Peyer's patch (tissue), 4 donors: ENCODE data around the gene DGKE. TPM values are rescaled to one million over a fixed set of nuclear protein-coding genes. Genes with fewer than 3 reads are reported as not detected.

Source experiments
- DNase-seq, 3 donors: peaks; one replicate each; pipeline ENCODE4 v3.0.0-alpha.2; 2017 to 2019
- H3K27ac ChIP-seq, 4 donors: fragments of 200-600 bp; sonication (generic); one replicate each; pipeline ENCODE4 v1.5.1; 2016 to 2019
- H3K27me3 ChIP-seq, 2 donors: fragments of 200-600 bp; sonication (generic); one replicate each; pipeline ENCODE4 v1.5.1; 2019
- H3K36me3 ChIP-seq, 3 donors: fragments of 200-600 bp; sonication (generic); one replicate each; pipeline ENCODE4 v1.5.1; 2016 to 2019
- H3K4me1 ChIP-seq, 4 donors: fragments of 200-600 bp; sonication (generic); one replicate each; pipeline ENCODE4 v1.5.1; 2016 to 2019
- H3K4me3 ChIP-seq, 4 donors: fragments of 200-600 bp; sonication (generic); 1 replicate in 3 of 4; 2 replicates in 1 of 4; pipeline ENCODE4 v1.5.1; 2016 to 2019; ENCODE audit warnings: mild to moderate bottlenecking in 1 of 4
- H3K9me3 ChIP-seq, 4 donors: fragments of 200-600 bp; sonication (generic); one replicate each; pipeline ENCODE4 v1.5.1; 2016 to 2019; ENCODE audit warnings: mild to moderate bottlenecking in 1 of 4
- CTCF ChIP-seq, 6 experiments: fragments of 450-650 bp in 4 of 6; fragments of 200-600 bp in 2 of 6; sonication (generic) in 1 of 6; IDR thresholded peaks; one replicate each; pipeline ENCODE4 v1.5.1; 2017 to 2019; ENCODE audit warnings: antibody characterized with exemption in 6 of 6, mild to moderate bottlenecking in 3 of 6, moderate library complexity in 1 of 6
- POLR2A ChIP-seq, 2 donors: fragments of 450-650 bp; IDR thresholded peaks; one replicate each; pipeline ENCODE4 v1.5.1; 2017; ENCODE audit warnings: antibody characterized with exemption in 2 of 2, mild to moderate bottlenecking in 2 of 2, moderate library complexity in 2 of 2
- total RNA-seq, 4 donors: library from RNA; depleted of rRNA; stranded (reverse); fragments of >200 nt; gene quantifications; one replicate each; pipeline ENCODE4 v1.1.0, GENCODE V29; 2016

DGKE gene
- total RNA-seq, 4 donors from 2014 or later = 4.2 to 12.4 (median 9.0) TPM

- Histone ChIP-seq H3K9me3 (no peaks in the 10 kb centered on the region), H3K27ac (no peak overlapping the region), H3K27me3 (no peaks in the 10 kb centered on the region), H3K4me3 (no peak overlapping the region), H3K4me1 (no peaks in the 10 kb centered on the region), H3K36me3 (no peaks in the 10 kb centered on the region)
- no peak for TF ChIP-seq CTCF (IDR thresholded peaks at IDR 0.05)
- TF ChIP-seq POLR2A (IDR thresholded peaks at IDR 0.05) = no peak
- no peak for DNase-seq
Observed at GRCh38 chr17:56821847-56822534, 12.0 kb upstream of the DGKE start.

- TF ChIP-seq CTCF (IDR thresholded peaks at IDR 0.05) (no peak), POLR2A (IDR thresholded peaks at IDR 0.05) (no peak)
- Histone ChIP-seq H3K4me1 (no peaks in the 10 kb centered on the region), H3K36me3 (no peaks in the 10 kb centered on the region), H3K27ac (no peak overlapping the region), H3K4me3 (no peak overlapping the region), H3K27me3 (no peaks in the 10 kb centered on the region), H3K9me3 (no peaks in the 10 kb centered on the region)
- no peak for DNase-seq
Observed at GRCh38 chr17:56822725-56823124, 11.2 kb upstream of the DGKE start.

DNA sequence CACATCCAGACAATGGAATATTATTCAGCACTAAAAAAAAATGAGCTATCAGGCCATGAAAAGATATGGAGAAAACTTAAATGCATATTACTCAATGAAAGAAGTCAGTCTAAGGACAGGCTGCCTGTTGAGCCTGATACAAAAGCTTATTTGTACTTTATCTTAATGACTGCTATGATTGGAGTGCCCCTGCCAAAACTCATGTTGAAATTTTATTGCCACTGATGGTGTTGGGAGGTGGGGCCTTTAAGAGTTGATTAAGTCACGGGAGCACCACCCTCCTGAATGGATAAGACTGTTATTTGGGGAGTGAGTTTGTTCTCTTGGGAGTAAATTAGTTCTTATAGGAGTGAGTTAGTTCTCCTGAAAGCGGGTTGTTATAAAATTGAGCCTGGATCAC is 10.1 kb upstream of the DGKE start:
- Histone ChIP-seq H3K4me1 (no peaks in the 10 kb centered on the region), H3K27ac (no peak overlapping the region), H3K9me3 (no peaks in the 10 kb centered on the region), H3K4me3 (no peak overlapping the region), H3K36me3 (no peaks in the 10 kb centered on the region), H3K27me3 (no peaks in the 10 kb centered on the region)
- DNase-seq = no peak
- TF ChIP-seq CTCF (IDR thresholded peaks at IDR 0.05) = no peak
- TF ChIP-seq POLR2A (IDR thresholded peaks at IDR 0.05) = no peak

DNA sequence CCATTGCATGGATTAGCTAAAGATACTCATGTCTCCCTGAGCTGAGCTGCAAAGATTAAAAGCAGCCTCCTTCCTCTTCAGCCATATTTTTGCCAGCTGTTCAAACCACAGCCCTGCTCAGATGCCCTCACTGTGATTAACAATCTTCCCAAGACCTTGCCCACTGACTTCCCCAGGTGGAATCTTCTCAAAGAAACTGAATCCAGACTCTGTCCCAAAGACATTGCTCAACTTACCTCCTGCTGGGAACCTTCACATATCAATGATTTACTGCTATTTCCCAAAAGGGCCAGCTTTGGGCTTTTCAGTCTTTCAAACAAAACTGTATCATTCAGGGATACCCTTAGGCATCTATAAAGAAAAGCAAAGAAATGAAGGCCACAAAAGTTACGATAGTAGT is 9.4 kb upstream of the DGKE start:
- no peaks in the 10 kb centered on the region for H3K9me3 ChIP-seq
- no peak for DNase-seq
- H3K4me1 ChIP-seq = no peaks in the 10 kb centered on the region
- H3K27me3 ChIP-seq = no peaks in the 10 kb centered on the region
- H3K27ac ChIP-seq = no peak overlapping the region
- no peak for TF ChIP-seq POLR2A (IDR thresholded peaks at IDR 0.05)
- no peak for TF ChIP-seq CTCF (IDR thresholded peaks at IDR 0.05)
- no peak overlapping the region for H3K4me3 ChIP-seq
- no peaks in the 10 kb centered on the region for H3K36me3 ChIP-seq

GRCh38 chr17:56826611-56827414 is 7.1 kb upstream of the DGKE start:
- DNase-seq = no peak
- TF ChIP-seq CTCF (IDR thresholded peaks at IDR 0.05) (no peak), POLR2A (IDR thresholded peaks at IDR 0.05) (no peak)
- no peaks in the 10 kb centered on the region for H3K36me3 ChIP-seq
- H3K9me3 ChIP-seq = no peaks in the 10 kb centered on the region
- H3K27ac ChIP-seq = no peak overlapping the region
- no peak overlapping the region for H3K4me3 ChIP-seq
- H3K4me1 ChIP-seq = peaks cover 0 to 2% (median 0%) of the 10 kb centered on the region in 4 donors
- H3K27me3 ChIP-seq = no peaks in the 10 kb centered on the region
